Stomach (tissue), 4 donors: ENCODE results near the gene LIPF.

ENCODE experiments used
- CTCF ChIP-seq, 7 experiments: fragments of 450-650 bp in 4 of 7; fragments of 200-600 bp in 3 of 7; sonication (generic) in 3 of 7; IDR thresholded peaks; one replicate each; pipeline ENCODE4 v1.5.1; 2016 to 2019; ENCODE audit warnings: antibody characterized with exemption in 7 of 7, control low read depth in 2 of 7, mild to moderate bottlenecking in 1 of 7
- EP300 ChIP-seq: sonication (generic); formaldehyde crosslinking; IDR thresholded peaks from one replicate; pipeline ENCODE4 v1.6.1; 2017; ENCODE audit warnings: antibody characterized with exemption
- POLR2A ChIP-seq, 4 donors: fragments of 450-650 bp; IDR thresholded peaks; one replicate each; pipeline ENCODE4 v1.6.1; 2016; ENCODE audit warnings: antibody characterized with exemption in 4 of 4, control low read depth in 2 of 4, mild to moderate bottlenecking in 1 of 4, moderate library complexity in 1 of 4
- POLR2AphosphoS5 ChIP-seq, 3 donors: sonication (generic); formaldehyde crosslinking; IDR thresholded peaks; one replicate each; pipeline ENCODE4 v1.6.1; 2016; ENCODE audit warnings: antibody characterized with exemption in 3 of 3

GRCh38 chr10:88680958-88681357, 16.7 kb downstream of the LIPF start:
- TF ChIP-seq CTCF (IDR thresholded peaks at IDR 0.05) (no peak), POLR2A (IDR thresholded peaks at IDR 0.05) (no peak), POLR2AphosphoS5 (IDR thresholded peaks at IDR 0.05) (no peak), EP300 (no peak)
